HepG2 (cell line): ENCODE measurements around the gene NPW. TPM values are rescaled to one million over a fixed set of nuclear protein-coding genes. Genes with fewer than 3 reads are reported as not detected.

ENCODE experiments used
- ATM ChIP-seq: fragments of 450-650 bp; IDR thresholded peaks from 2 replicates; pipeline ENCODE4 v1.7.1; 2017; ENCODE audit warnings: mild to moderate bottlenecking, borderline replicate concordance
- ELF1 ChIP-seq: sonication (generic); formaldehyde crosslinking; IDR thresholded peaks from 2 replicates; pipeline ENCODE4 v1.4.0; 2020; ENCODE audit warnings: missing genetic modification reagents
- KAT2B ChIP-seq: fragments of 150-350 bp; IDR thresholded peaks from 2 replicates; pipeline ENCODE4 v1.6.1; 2014; ENCODE audit warnings: low read depth, low read length, borderline replicate concordance
- NFKB2 ChIP-seq: sonication (generic); formaldehyde crosslinking; IDR thresholded peaks from 2 replicates; pipeline ENCODE4 v1.4.0; 2020; ENCODE audit warnings: missing genetic modification reagents, borderline replicate concordance
- NFYB ChIP-seq: sonication (generic); formaldehyde crosslinking; IDR thresholded peaks from 2 replicates; pipeline ENCODE4 v1.4.0; 2020; ENCODE audit warnings: missing genetic modification reagents
- NFYC ChIP-seq: IDR thresholded peaks from 2 replicates; pipeline ENCODE4 v1.6.1; 2016; ENCODE audit warnings: missing genetic modification reagents, missing compliant biosample characterization
- ONECUT2 ChIP-seq: sonication (generic); formaldehyde crosslinking; IDR thresholded peaks from 2 replicates; pipeline ENCODE4 v1.4.0; 2020; ENCODE audit warnings: missing genetic modification reagents
- PHF8 ChIP-seq: sonication (generic); formaldehyde crosslinking; IDR thresholded peaks from 2 replicates; pipeline ENCODE4 v1.5.0; 2020; ENCODE audit warnings: missing genetic modification reagents
- SMAD1 ChIP-seq: sonication (generic); formaldehyde crosslinking; IDR thresholded peaks from 2 replicates; pipeline ENCODE4 v1.4.0; 2020; ENCODE audit warnings: missing genetic modification reagents, low read depth, mild to moderate bottlenecking, borderline replicate concordance
- TBX3 ChIP-seq: fragments of 450-650 bp; IDR thresholded peaks from 2 replicates; pipeline ENCODE4 v1.6.1; 2017; ENCODE audit warnings: antibody characterized with exemption, mild to moderate bottlenecking, inconsistent platforms, borderline replicate concordance
- ZBTB38 ChIP-seq: sonication (generic); formaldehyde crosslinking; IDR thresholded peaks from 2 replicates; pipeline ENCODE4 v1.5.1; 2020; ENCODE audit warnings: mild to moderate bottlenecking, missing genetic modification reagents
- ZKSCAN5 ChIP-seq: sonication (generic); formaldehyde crosslinking; IDR thresholded peaks from 2 replicates; pipeline ENCODE4 v1.5.1; 2020; ENCODE audit warnings: mild to moderate bottlenecking, missing genetic modification reagents
- ZNF260 ChIP-seq: sonication (generic); formaldehyde crosslinking; IDR thresholded peaks from 2 replicates; pipeline ENCODE4 v1.4.0; 2020; ENCODE audit warnings: missing genetic modification reagents, low read depth, mild to moderate bottlenecking, borderline replicate concordance
- ZNF296 ChIP-seq: sonication (generic); formaldehyde crosslinking; conservative IDR thresholded peaks from 2 replicates; pipeline ENCODE4 v1.5.0; 2020; ENCODE audit warnings: mild to moderate bottlenecking, missing genetic modification reagents
- ZNF883 ChIP-seq: sonication (generic); formaldehyde crosslinking; IDR thresholded peaks from 2 replicates; pipeline ENCODE4 v1.5.1; 2020; ENCODE audit warnings: mild to moderate bottlenecking, missing genetic modification reagents; ENCODE audit errors: not compliant biosample characterization
- polyA plus RNA-seq, 8 experiments: library from polyadenylated mRNA; depleted of rRNA in 3 of 8; stranded (reverse) in 7 of 8; unstranded in 1 of 8; fragments of >200 nt; fragmentation: Illumina TruSeq in 4 of 8; extraction: Trizol in 4 of 8; gene quantifications; 2 replicates each; pipeline versions ENCODE4 v1.2.1 to v1.2.3, GENCODE V29; 2011 to 2016; ENCODE audit warnings: low read depth in 4 of 8, missing spikeins in 1 of 8, mixed read lengths in 1 of 8; ENCODE audit not compliant: insufficient read depth in 1 of 8
- total RNA-seq, 5 experiments: library from RNA; depleted of rRNA; stranded (reverse); fragments of >200 nt; fragmentation: Illumina TruSeq; extraction: Trizol; gene quantifications; 2 replicates each; pipeline ENCODE4 v1.2.3, GENCODE V29; 2016; ENCODE audit warnings: low read depth in 1 of 5
- TF ChIP-seq, protein P1 (sequence below): IDR thresholded peaks from 2 replicates; pipeline ENCODE4 v1.6.1; 2016; ENCODE audit warnings: missing compliant biosample characterization, missing genetic modification reagents, borderline replicate concordance
- TF ChIP-seq, protein P2 (sequence below), 2 experiments: sonication (generic) in 1 of 2; formaldehyde crosslinking in 1 of 2; IDR thresholded peaks; 2 replicates each; pipeline versions ENCODE4 v1.4.0 to v1.6.1; 2018 to 2020; ENCODE audit warnings: missing genetic modification reagents in 2 of 2, borderline replicate concordance in 1 of 2, low read depth in 1 of 2, mild to moderate bottlenecking in 1 of 2, missing biosample characterization in 1 of 2
- TF ChIP-seq, protein P3 (sequence below): IDR thresholded peaks from 2 replicates; pipeline ENCODE4 v1.6.1; 2012; ENCODE audit warnings: low read depth, low read length, improper control_type of control experiment
- TF ChIP-seq, protein P4 (sequence below): sonication (generic); formaldehyde crosslinking; IDR thresholded peaks from 2 replicates; pipeline ENCODE4 v1.4.0; 2020; ENCODE audit warnings: missing genetic modification reagents
- TF ChIP-seq, protein P5 (sequence below): sonication (generic); formaldehyde crosslinking; conservative IDR thresholded peaks from 2 replicates; pipeline ENCODE4 v1.4.0; 2020; ENCODE audit warnings: missing genetic modification reagents

Gene NPW
- total and polyA plus RNA-seq, 2 of the 13 experiments (the other 11 are each of a cell fraction or from before 2014, with no cell fraction given): 0.24 to 0.97 TPM

DNA sequence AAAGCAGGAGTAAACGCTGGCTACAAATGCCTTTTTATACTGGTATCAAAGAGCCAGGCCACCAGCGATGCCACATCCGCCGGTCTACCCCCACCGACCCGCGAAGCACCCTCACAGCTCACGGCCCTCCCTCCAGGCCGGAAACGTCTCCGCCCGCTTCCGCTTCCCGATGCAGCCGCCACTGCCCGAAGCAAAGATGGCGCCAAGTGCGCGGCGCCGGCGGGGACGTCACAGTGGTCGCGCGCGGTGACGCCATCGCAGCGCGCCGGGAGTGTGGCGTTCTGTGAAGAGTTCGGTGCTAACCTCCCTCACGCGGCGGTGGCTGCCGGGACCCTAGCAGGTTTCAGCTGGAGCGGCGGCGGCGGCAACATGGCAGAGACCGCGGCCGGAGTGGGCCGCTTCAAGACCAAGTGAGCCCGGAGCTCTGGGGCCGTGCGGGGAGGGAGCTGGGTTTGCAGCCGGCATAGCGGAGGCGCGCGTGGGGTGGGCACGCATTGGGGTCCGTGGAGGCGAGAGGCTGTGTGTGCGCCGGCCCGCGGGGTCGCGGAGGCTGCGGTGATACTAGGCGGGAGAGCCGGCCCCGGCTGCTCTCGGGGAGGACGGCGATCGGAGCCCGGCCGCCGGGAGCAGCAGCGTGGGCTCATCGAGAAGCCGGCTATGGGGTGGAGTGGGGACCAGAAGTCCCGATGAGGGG, 47.6 kb upstream of the NPW start, which contains the start of gene TBL3 (continued):
- TF ChIP-seq, protein P1, sequence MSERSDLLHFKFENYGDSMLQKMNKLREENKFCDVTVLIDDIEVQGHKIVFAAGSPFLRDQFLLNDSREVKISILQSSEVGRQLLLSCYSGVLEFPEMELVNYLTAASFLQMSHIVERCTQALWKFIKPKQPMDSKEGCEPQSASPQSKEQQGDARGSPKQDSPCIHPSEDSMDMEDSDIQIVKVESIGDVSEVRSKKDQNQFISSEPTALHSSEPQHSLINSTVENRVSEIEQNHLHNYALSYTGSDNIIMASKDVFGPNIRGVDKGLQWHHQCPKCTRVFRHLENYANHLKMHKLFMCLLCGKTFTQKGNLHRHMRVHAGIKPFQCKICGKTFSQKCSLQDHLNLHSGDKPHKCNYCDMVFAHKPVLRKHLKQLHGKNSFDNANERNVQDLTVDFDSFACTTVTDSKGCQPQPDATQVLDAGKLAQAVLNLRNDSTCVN (CRISPR knock-in tag): peak; percentile 68; the same call in 1 of the 2 replicates
- TF ChIP-seq TBX3 (0 out of 2 replicates have a peak, but pooled peaks have one; percentile 34), NFYC (CRISPR knock-in tag) (peak; percentile 82), NFYB (CRISPR knock-in tag) (peak; percentile 73), NFKB2 (CRISPR knock-in tag) (peak; percentile 82; the same call in 1 of the 2 replicates), ZKSCAN5 (CRISPR knock-in tag) (no peak), ATM (no peak), KAT2B (no peak), ZBTB38 (CRISPR knock-in tag) (peak; percentile 94), ZNF296 (CRISPR knock-in tag) (0 out of 2 replicates have a peak, but pooled peaks have one; percentile 56), ONECUT2 (CRISPR knock-in tag) (no peak), PHF8 (peak; percentile 93), ZNF883 (CRISPR knock-in tag) (peak; percentile 77), ZNF260 (CRISPR knock-in tag) (peak; percentile 52; the same call in 1 of the 2 replicates), ELF1 (peak; percentile 99), SMAD1 (CRISPR knock-in tag) (peak; percentile 91; the same call in 1 of the 2 replicates)
- TF ChIP-seq, protein P2, sequence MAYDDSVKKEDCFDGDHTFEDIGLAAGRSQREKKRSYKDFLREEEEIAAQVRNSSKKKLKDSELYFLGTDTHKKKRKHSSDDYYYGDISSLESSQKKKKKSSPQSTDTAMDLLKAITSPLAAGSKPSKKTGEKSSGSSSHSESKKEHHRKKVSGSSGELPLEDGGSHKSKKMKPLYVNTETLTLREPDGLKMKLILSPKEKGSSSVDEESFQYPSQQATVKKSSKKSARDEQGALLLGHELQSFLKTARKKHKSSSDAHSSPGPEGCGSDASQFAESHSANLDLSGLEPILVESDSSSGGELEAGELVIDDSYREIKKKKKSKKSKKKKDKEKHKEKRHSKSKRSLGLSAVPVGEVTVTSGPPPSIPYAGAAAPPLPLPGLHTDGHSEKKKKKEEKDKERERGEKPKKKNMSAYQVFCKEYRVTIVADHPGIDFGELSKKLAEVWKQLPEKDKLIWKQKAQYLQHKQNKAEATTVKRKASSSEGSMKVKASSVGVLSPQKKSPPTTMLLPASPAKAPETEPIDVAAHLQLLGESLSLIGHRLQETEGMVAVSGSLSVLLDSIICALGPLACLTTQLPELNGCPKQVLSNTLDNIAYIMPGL (CRISPR knock-in tag; IDR thresholded peaks at IDR 0.05; ENCODE audit: borderline replicate concordance in 1 of 2, low read depth in 1 of 2): peak; percentile 94 to 95
- TF ChIP-seq, protein P3, sequence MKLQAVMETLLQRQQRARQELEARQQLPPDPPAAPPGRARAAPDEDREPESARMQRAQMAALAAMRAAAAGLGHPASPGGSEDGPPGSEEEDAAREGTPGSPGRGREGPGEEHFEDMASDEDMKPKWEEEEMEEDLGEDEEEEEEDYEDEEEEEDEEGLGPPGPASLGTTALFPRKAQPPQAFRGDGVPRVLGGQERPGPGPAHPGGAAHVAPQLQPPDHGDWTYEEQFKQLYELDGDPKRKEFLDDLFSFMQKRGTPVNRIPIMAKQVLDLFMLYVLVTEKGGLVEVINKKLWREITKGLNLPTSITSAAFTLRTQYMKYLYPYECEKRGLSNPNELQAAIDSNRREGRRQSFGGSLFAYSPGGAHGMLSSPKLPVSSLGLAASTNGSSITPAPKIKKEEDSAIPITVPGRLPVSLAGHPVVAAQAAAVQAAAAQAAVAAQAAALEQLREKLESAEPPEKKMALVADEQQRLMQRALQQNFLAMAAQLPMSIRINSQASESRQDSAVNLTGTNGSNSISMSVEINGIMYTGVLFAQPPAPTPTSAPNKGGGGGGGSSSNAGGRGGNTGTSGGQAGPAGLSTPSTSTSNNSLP: peak; percentile 11; the same call in 1 of the 2 replicates
- TF ChIP-seq, protein P4, sequence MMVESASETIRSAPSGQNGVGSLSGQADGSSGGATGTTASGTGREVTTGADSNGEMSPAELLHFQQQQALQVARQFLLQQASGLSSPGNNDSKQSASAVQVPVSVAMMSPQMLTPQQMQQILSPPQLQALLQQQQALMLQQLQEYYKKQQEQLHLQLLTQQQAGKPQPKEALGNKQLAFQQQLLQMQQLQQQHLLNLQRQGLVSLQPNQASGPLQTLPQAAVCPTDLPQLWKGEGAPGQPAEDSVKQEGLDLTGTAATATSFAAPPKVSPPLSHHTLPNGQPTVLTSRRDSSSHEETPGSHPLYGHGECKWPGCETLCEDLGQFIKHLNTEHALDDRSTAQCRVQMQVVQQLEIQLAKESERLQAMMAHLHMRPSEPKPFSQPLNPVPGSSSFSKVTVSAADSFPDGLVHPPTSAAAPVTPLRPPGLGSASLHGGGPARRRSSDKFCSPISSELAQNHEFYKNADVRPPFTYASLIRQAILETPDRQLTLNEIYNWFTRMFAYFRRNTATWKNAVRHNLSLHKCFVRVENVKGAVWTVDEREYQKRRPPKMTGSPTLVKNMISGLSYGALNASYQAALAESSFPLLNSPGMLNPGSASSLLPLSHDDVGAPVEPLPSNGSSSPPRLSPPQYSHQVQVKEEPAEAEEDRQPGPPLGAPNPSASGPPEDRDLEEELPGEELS (CRISPR knock-in tag): peak; percentile 71
- TF ChIP-seq, protein P5, sequence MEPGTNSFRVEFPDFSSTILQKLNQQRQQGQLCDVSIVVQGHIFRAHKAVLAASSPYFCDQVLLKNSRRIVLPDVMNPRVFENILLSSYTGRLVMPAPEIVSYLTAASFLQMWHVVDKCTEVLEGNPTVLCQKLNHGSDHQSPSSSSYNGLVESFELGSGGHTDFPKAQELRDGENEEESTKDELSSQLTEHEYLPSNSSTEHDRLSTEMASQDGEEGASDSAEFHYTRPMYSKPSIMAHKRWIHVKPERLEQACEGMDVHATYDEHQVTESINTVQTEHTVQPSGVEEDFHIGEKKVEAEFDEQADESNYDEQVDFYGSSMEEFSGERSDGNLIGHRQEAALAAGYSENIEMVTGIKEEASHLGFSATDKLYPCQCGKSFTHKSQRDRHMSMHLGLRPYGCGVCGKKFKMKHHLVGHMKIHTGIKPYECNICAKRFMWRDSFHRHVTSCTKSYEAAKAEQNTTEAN: no peak
